ENCODE data around the gene IRF6.

- TF ChIP-seq EZH2 (IDR thresholded peaks at IDR 0.05; ENCODE audit: low read depth, low read length, severe bottlenecking) (no peak), CTCF (IDR thresholded peaks at IDR 0.05; ENCODE audit: control extremely low read depth in 1 of 3, insufficient read depth in 1 of 3, low read depth in 1 of 3, low read length in 3 of 3) (no peak), CBX8 (IDR thresholded peaks at IDR 0.05; ENCODE audit: borderline replicate concordance, low read depth, low read length) (no peak), FOSL1 (IDR thresholded peaks at IDR 0.05; ENCODE audit: insufficient read depth, low read depth, low read length) (no peak), CEBPB (IDR thresholded peaks at IDR 0.05; ENCODE audit: low read depth, low read length) (no peak), POLR2A (IDR thresholded peaks at IDR 0.05; ENCODE audit: control extremely low read depth in 1 of 2, low read depth in 2 of 2, low read length in 2 of 2) (no peak), KDM1A (IDR thresholded peaks at IDR 0.05; ENCODE audit: borderline replicate concordance, low read length) (no peak), SIN3A (conservative IDR thresholded peaks at IDR 0.05 in 1 of 2, IDR thresholded peaks at IDR 0.05 in 1 of 2; ENCODE audit: low read depth in 1 of 2, low read length in 2 of 2) (no peak), TCF12 (IDR thresholded peaks at IDR 0.05; ENCODE audit: low read depth, low read length) (no peak), JUND (IDR thresholded peaks at IDR 0.05; ENCODE audit: low read length) (no peak)
Observed at GRCh38 chr1:209803568-209803967, 2.4 kb downstream of the IRF6 start.

Measured in H1 (cell line).